Right lobe of liver (tissue), 6 donors: ENCODE data around the gene SMIM17. TPM values are rescaled to one million over a fixed set of nuclear protein-coding genes. Genes with fewer than 3 reads are reported as not detected.

Source experiments
- ATAC-seq, 4 donors: fragments of 200-7000 bp; cut with Tn5 transposase; one replicate each; pipeline ENCODE4 v1.9.1; 2020; ENCODE audit warnings: mild to moderate bottlenecking in 4 of 4, moderate library complexity in 4 of 4
- DNase-seq, 3 donors: peaks; one replicate each; pipeline ENCODE4 v3.0.0-alpha.2; 2020
- H3K27ac ChIP-seq, 3 donors: fragments of 200-600 bp; one replicate each; pipeline ENCODE4 v1.8.0; 2022
- H3K27me3 ChIP-seq, 2 donors: fragments of 200-600 bp; one replicate each; pipeline ENCODE4 v1.8.0; 2022
- H3K36me3 ChIP-seq, 4 donors: fragments of 200-600 bp; sonication (generic) in 1 of 4; one replicate each; pipeline versions ENCODE4 v1.5.1 to v1.8.0; 2017 to 2022; ENCODE audit warnings: control low read depth in 1 of 4
- H3K4me1 ChIP-seq, 4 donors: fragments of 200-600 bp; sonication (generic) in 1 of 4; one replicate each; pipeline versions ENCODE4 v1.5.1 to v1.8.0; 2017 to 2022; ENCODE audit warnings: control low read depth in 1 of 4
- H3K4me3 ChIP-seq, 3 donors: fragments of 200-600 bp; one replicate each; pipeline ENCODE4 v1.8.0; 2022
- H3K9me3 ChIP-seq, 4 donors: fragments of 200-600 bp; sonication (generic) in 1 of 4; one replicate each; pipeline versions ENCODE4 v1.5.1 to v1.8.0; 2017 to 2022; ENCODE audit warnings: control low read depth in 1 of 4
- CTCF ChIP-seq, 4 donors: fragments of 200-600 bp in 3 of 4; fragments of 450-650 bp in 1 of 4; IDR thresholded peaks; one replicate each; pipeline versions ENCODE4 v1.5.1 to v1.8.0; 2016 to 2022; ENCODE audit warnings: antibody characterized with exemption in 4 of 4, mild to moderate bottlenecking in 2 of 4
- POLR2A ChIP-seq: fragments of 450-650 bp; IDR thresholded peaks from one replicate; pipeline ENCODE4 v1.6.1; 2017; ENCODE audit warnings: antibody characterized with exemption, mild to moderate bottlenecking
- WGBS: methylation state at CpG from one replicate; pipeline ENCODE4 v1.1.6; 2018; ENCODE audit warnings: low coverage, low lambda C conversion rate; ENCODE audit not compliant: insufficient coverage; ENCODE audit errors: missing lambda C conversion rate; 5-methylcytosine and 5-hydroxymethylcytosine counted together
- intact Hi-C, 2 donors: fragments of 100-400 bp; cut with DNase I; formaldehyde crosslinking; loops; one replicate each; pipeline versions ENCODE4 v1.11.2 to v1.14.1; 2022
- long read RNA-seq: library from polyadenylated mRNA; unstranded; transcript quantifications from one replicate; pipeline ENCODE4 v2.0.0, GENCODE V29; 2019
- total RNA-seq, 6 experiments: library from RNA; depleted of rRNA in 2 of 6; stranded (reverse); fragments of >200 nt in 2 of 6; fragmentation: NEBNext Ultra II Directional in 3 of 6; extraction: Animal tissue kit (Norgen Biotek cat#: 25700) in 3 of 6; gene quantifications; one replicate each; pipeline versions ENCODE4 v1.1.0 to v1.2.4, GENCODE V29; 2016 to 2023
- donor health status: DM: no; HTN: yes; CAD: no.
- donor health status: DM: no; HTN: no; CAD: no.
- donor health status: DM: no; HTN: no; CAD: no.
- donor health status: DM: no; HTN: yes; CAD: no.
- donor health status: DM: no; HTN: yes; CAD: no.

The SMIM17 gene
- total RNA-seq: not detected
- long read RNA-seq: 0 reads

DNA sequence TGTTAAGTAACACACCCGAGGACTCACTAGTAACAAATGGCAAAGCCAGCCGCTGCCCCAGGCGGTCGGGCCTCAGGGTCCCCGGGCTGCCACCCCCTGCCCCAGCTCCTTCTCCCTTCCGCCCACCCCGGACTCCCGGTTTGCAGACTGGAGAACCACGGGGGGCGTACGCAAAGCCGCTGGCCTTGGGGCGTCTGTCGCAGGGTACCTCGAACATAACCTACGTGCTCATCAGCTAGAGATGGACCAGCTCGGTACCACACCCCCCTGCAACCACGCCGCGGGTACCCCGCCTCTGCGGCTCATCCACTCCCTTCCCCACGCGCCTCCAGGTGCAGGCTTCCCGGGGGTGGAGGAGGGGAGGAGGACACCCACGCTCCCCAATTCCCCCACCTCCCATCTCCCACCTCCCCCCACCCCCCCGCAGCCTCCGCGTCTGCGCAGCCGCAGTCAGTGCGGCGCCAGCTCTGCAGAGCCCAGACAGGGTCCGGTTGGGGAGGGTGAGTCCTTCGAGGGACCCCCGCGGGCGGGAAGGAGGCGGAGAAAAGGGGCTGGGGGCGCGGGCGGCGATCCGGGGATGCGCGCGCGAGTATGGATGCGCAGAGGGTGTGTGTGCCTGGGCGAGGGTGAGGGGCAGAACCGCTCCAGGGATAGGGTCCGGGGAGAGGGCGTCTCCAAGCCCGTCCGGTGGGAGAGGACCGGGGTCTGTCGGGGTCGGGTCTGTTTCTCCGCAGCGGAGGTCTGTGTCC is at the start of gene SMIM17:
Gene SMIM17 (plus strand): TSS at position 449 of the 749 bp plus-strand sequence. CDS start 2,509 bp downstream, outside the sequence.
- TF ChIP-seq POLR2A: no peak
- no peak for TF ChIP-seq CTCF (IDR thresholded peaks at IDR 0.05)

GRCh38 chr19:56594446-56594782 is 48.5 kb upstream of the SMIM17 start:
- H3K27me3 ChIP-seq: no peaks in the 10 kb centered on the region
- 49% methylated on average over 4 of the region's 4 CpGs for WGBS
- ATAC-seq: no peak
- DNase-seq: no peak
- intact Hi-C loops: no loop called here
- TF ChIP-seq CTCF (IDR thresholded peaks at IDR 0.05): no peak
- TF ChIP-seq POLR2A: no peak
- H3K4me1 ChIP-seq: no peaks in the 10 kb centered on the region
- H3K4me3 ChIP-seq: no peak overlapping the region
- H3K36me3 ChIP-seq: no peaks in the 10 kb centered on the region
- H3K9me3 ChIP-seq: peaks cover 0 to 9% (median 0%) of the 10 kb centered on the region in 4 donors
- no peak overlapping the region for H3K27ac ChIP-seq

More for the DNA sequence above, at the start of gene SMIM17:
- WGBS: 15% methylated on average over 15 of the region's 60 CpGs
- no peaks in the 10 kb centered on the region for H3K36me3 ChIP-seq
- ATAC-seq: peak in 1 of 4 donors; percentile 23
- no peak within 1 kb of the TSS for H3K4me3 ChIP-seq
- intact Hi-C loops: no loop called here
- peaks cover 0 to 3% (median 0%) of the 10 kb centered on the region in 4 donors for H3K9me3 ChIP-seq
- H3K27ac ChIP-seq: no peak within 1 kb of the TSS
- H3K27me3 ChIP-seq: no peaks in the 10 kb centered on the region
- no peaks in the 10 kb centered on the region for H3K4me1 ChIP-seq
- no peak for DNase-seq

GRCh38 chr19:56594783-56595547 is 48.0 kb upstream of the SMIM17 start, which contains the start of gene ZNF71:
Gene ZNF71 (plus strand): TSS chr19:56595302. CDS start chr19:56601559, 6,257 bp downstream.
- no peaks in the 10 kb centered on the region for H3K4me1 ChIP-seq
- TF ChIP-seq POLR2A (no peak), CTCF (IDR thresholded peaks at IDR 0.05) (no peak)
- H3K4me3 ChIP-seq: peak within 1 kb of the TSS; percentile 65 to 85 (median 67)
- H3K36me3 ChIP-seq: no peaks in the 10 kb centered on the region
- DNase-seq (peak; percentile 85 to 87 (median 86)), ATAC-seq (peak; percentile 90 to 98 (median 97))
- H3K27ac ChIP-seq: no peak within 1 kb of the TSS
- no peaks in the 10 kb centered on the region for H3K27me3 ChIP-seq
- under 1% methylated on average over 35 of the region's 52 CpGs for WGBS
- intact Hi-C loops: no loop called here
- H3K9me3 ChIP-seq: peaks cover 0 to 9% (median 0%) of the 10 kb centered on the region in 4 donors

DNA sequence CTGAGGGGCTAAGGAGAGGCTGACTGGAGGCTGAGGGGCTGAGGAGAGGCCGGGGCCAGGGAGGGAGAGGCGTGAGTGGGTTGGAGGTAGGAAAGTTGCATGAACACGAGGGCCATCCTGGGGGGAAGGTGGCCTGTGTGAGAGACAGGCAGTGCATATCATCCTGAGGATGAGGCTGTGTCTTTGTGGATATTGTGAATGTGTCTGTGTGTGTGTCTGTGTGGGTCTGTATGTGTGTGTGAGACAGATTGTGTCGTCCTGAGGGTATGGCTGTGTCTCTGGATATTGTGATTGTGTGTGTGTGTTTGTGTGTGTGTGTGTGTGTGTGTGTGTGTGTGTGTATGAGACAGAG is 47.4 kb upstream of the SMIM17 start:
- no peaks in the 10 kb centered on the region for H3K4me1 ChIP-seq
- DNase-seq (no peak), ATAC-seq (peak in 2 of 4 donors; percentile 24 to 26)
- H3K9me3 ChIP-seq: peaks cover 0 to 9% (median 0%) of the 10 kb centered on the region in 4 donors
- intact Hi-C loops: no loop called here
- no peak overlapping the region for H3K27ac ChIP-seq
- TF ChIP-seq CTCF (IDR thresholded peaks at IDR 0.05) (no peak), POLR2A (no peak)
- H3K27me3 ChIP-seq: no peaks in the 10 kb centered on the region
- peak overlapping the region; percentile 65 to 85 (median 67) for H3K4me3 ChIP-seq
- no peaks in the 10 kb centered on the region for H3K36me3 ChIP-seq
- 0% methylated on average over 4 of the region's 4 CpGs for WGBS
